CD4-positive, alpha-beta T cell (primary cell): ENCODE results near the gene UBA52. TPM values are rescaled to one million over a fixed set of nuclear protein-coding genes. Genes with fewer than 3 reads are reported as not detected.
A peak's percentile ranks its signal among the peaks of the same experiment; 100 is the strongest.

Experiments
- ATAC-seq: fragments of 200-7000 bp; cut with Tn5 transposase; one replicate; pipeline ENCODE4 v1.10.0; 2022; ENCODE audit warnings: mild to moderate bottlenecking; ENCODE audit not compliant: poor library complexity
- CTCF ChIA-PET: fragments of 350-600 bp; sonication (Branson Sonifier 250); formaldehyde crosslinking; loops from one replicate; lab custom pipeline; 2021; ENCODE audit warnings: antibody characterized with exemption, inconsistent platforms; lab: Charles Lee
- POLR2A ChIA-PET: fragments of 350-600 bp; sonication (Branson Sonifier 250); formaldehyde crosslinking; loops from one replicate; lab custom pipeline; 2021; ENCODE audit warnings: antibody characterized with exemption, inconsistent platforms; lab: Charles Lee
- DNase-seq, 14 experiments: peaks; one replicate each; pipeline ENCODE4 v3.0.0-alpha.2; 2013 to 2020; ENCODE audit warnings: mixed read lengths in 2 of 14
- H3K27ac ChIP-seq, 2 donors: one replicate each; pipeline versions ENCODE4 v1.5.1 to v1.7.0; 2013; ENCODE audit warnings: low read length in 2 of 2, low read depth in 1 of 2, mild to moderate bottlenecking in 1 of 2
- H3K27me3 ChIP-seq, 2 experiments: 1 replicate in 1 of 2; 2 replicates in 1 of 2; pipeline versions ENCODE4 v1.6.1 to v1.7.0; 2013; ENCODE audit warnings: low read length in 2 of 2, control low read depth in 1 of 2, mild to moderate bottlenecking in 1 of 2, moderate library complexity in 1 of 2; ENCODE audit not compliant: insufficient read depth in 2 of 2, control insufficient read depth in 1 of 2
- H3K36me3 ChIP-seq: one replicate; pipeline ENCODE4 v1.6.1; 2013; ENCODE audit warnings: low read length, control low read depth; ENCODE audit not compliant: insufficient read depth
- H3K4me1 ChIP-seq: one replicate; pipeline ENCODE4 v1.6.1; 2013; ENCODE audit warnings: low read length, control low read depth; ENCODE audit not compliant: insufficient read depth
- H3K4me3 ChIP-seq: one replicate; pipeline ENCODE4 v1.5.1; 2013; ENCODE audit warnings: mild to moderate bottlenecking, low read length, moderate library complexity
- H3K9me3 ChIP-seq, 2 experiments: 1 replicate in 1 of 2; 2 replicates in 1 of 2; pipeline versions ENCODE4 v1.6.1 to v1.7.0; 2013; ENCODE audit warnings: low read length in 2 of 2, mild to moderate bottlenecking in 2 of 2, control low read depth in 1 of 2, moderate library complexity in 1 of 2; ENCODE audit not compliant: control insufficient read depth in 1 of 2, insufficient read depth in 1 of 2
- H3K27ac Mint-ChIP-seq: one replicate; pipeline ENCODE4 v1.8.0; 2020; ENCODE audit warnings: mixed read lengths
- H3K27me3 Mint-ChIP-seq: one replicate; pipeline ENCODE4 v1.8.0; 2021; ENCODE audit warnings: mixed read lengths
- H3K36me3 Mint-ChIP-seq: one replicate; pipeline ENCODE4 v1.8.0; 2021; ENCODE audit warnings: low read depth, mixed read lengths
- H3K4me1 Mint-ChIP-seq: one replicate; pipeline ENCODE4 v1.8.0; 2021; ENCODE audit warnings: low read depth, mixed read lengths
- H3K4me3 Mint-ChIP-seq: one replicate; pipeline ENCODE4 v1.8.0; 2020; ENCODE audit warnings: mild to moderate bottlenecking, mixed read lengths
- H3K9me3 Mint-ChIP-seq: one replicate; pipeline ENCODE4 v1.8.0; 2020; ENCODE audit warnings: mixed read lengths
- CTCF ChIP-seq: fragments of 200-600 bp; IDR thresholded peaks from one replicate; pipeline ENCODE4 v1.8.0; 2022; ENCODE audit warnings: antibody characterized with exemption, mild to moderate bottlenecking
- intact Hi-C, 2 experiments: fragments of 100-400 bp; cut with DNase I in 1 of 2; cut with micrococcal nuclease in 1 of 2; formaldehyde crosslinking; loops; one replicate each; pipeline versions ENCODE4 v1.15.1 to v1.9.0; 2023 to 2025; cut with DNase I, micrococcal nuclease
- total RNA-seq, 174 experiments: library from RNA in 2 of 174; stranded (reverse) in 2 of 174; gene quantifications; one replicate each; pipeline ENCODE4 v1.2.3 and lab custom pipeline; 2021 to 2026

Gene UBA52
- total RNA-seq, 2 experiments from 2014 or later, result 2,255 to 2,378 TPM

- no peaks in the 10 kb centered on the region for H3K27me3 ChIP-seq
- POLR2A ChIA-PET, result interaction anchor here (0.7 to 5.9 kb wide), 25 partner anchors 9 to 330 kb away, joined by 3 to 120 read pairs (median 5); partner anchors contain the start of genes COPE, DDX49, ELL and FKBP8
- H3K27ac ChIP-seq, result peak overlapping the region; percentile 77 to 88
- H3K27me3 Mint-ChIP-seq, result no peaks in the 10 kb centered on the region
- H3K9me3 ChIP-seq, result no peaks in the 10 kb centered on the region
- CTCF ChIA-PET, result interaction anchor here (0.7 to 3.7 kb wide), 10 partner anchors 18 to 330 kb away, joined by 3 to 26 read pairs (median 4); partner anchors contain the start of genes COPE, DDX49, FKBP8 and UBA52
- intact Hi-C loops, result loop anchor here (1.0 to 10.0 kb wide), 10 partner anchors 19 to 445 kb away; partner anchors contain the start of genes ELL (in 2 of the 2), FKBP8 (in 2 of the 2), ARMC6 (in 1 of the 2) and COPE (in 1 of the 2)
- TF ChIP-seq CTCF, result no peak
- H3K36me3 Mint-ChIP-seq, result peaks cover 8% of the 10 kb centered on the region
- no peaks in the 10 kb centered on the region for H3K9me3 Mint-ChIP-seq
- peak in 13 of 14 experiments; percentile 50 to 92 (median 68) for DNase-seq
- H3K36me3 ChIP-seq, result peaks cover 8% of the 10 kb centered on the region
- H3K4me3 ChIP-seq, result peak overlapping the region; percentile 76
- ATAC-seq, result peak; percentile 67
- peaks cover 43% of the 10 kb centered on the region for H3K4me1 Mint-ChIP-seq
- peak overlapping the region; percentile 95 for H3K27ac Mint-ChIP-seq
- peak overlapping the region; percentile 89 for H3K4me3 Mint-ChIP-seq
- peaks cover 55% of the 10 kb centered on the region for H3K4me1 ChIP-seq
Observed at GRCh38 chr19:18589380-18590272, 18.0 kb downstream of the UBA52 start.

- Mint-ChIP-seq H3K36me3 (peaks cover 8% of the 10 kb centered on the region), H3K9me3 (no peaks in the 10 kb centered on the region), H3K27me3 (no peaks in the 10 kb centered on the region), H3K27ac (peak overlapping the region; percentile 95), H3K4me1 (peaks cover 45% of the 10 kb centered on the region), H3K4me3 (peak overlapping the region; percentile 74)
- intact Hi-C loops, result loop anchor here in 1 of 2 experiments (5.0 to 10.0 kb wide), 5 partner anchors 92 to 444 kb away; partner anchors contain the start of genes ARMC6, COPE, CRTC1 and DDX49
- H3K27me3 ChIP-seq, result no peaks in the 10 kb centered on the region
- H3K36me3 ChIP-seq, result peaks cover 8% of the 10 kb centered on the region
- ATAC-seq (no peak), DNase-seq (peak in 3 of 14 experiments; percentile 42 to 60 (median 43))
- POLR2A ChIA-PET, result interaction anchor here (2.3 to 5.9 kb wide), 5 partner anchors 18 to 329 kb away, joined by 10 to 120 read pairs (median 21); partner anchors contain the start of genes COPE, DDX49, ELL and FKBP8
- CTCF ChIA-PET, result interaction anchor here (1.3 to 3.7 kb wide), 2 partner anchors 71 to 94 kb away, joined by 5 to 17 read pairs; no protein-coding TSS in a partner anchor
- H3K27ac ChIP-seq, result no peak overlapping the region
- no peak for TF ChIP-seq CTCF
- no peaks in the 10 kb centered on the region for H3K9me3 ChIP-seq
- no peak overlapping the region for H3K4me3 ChIP-seq
- H3K4me1 ChIP-seq, result peaks cover 58% of the 10 kb centered on the region
Observed at GRCh38 chr19:18590273-18591272, 18.9 kb downstream of the UBA52 start.
